ENCODE results near the gene CHN2.

Gene CHN2

DNA sequence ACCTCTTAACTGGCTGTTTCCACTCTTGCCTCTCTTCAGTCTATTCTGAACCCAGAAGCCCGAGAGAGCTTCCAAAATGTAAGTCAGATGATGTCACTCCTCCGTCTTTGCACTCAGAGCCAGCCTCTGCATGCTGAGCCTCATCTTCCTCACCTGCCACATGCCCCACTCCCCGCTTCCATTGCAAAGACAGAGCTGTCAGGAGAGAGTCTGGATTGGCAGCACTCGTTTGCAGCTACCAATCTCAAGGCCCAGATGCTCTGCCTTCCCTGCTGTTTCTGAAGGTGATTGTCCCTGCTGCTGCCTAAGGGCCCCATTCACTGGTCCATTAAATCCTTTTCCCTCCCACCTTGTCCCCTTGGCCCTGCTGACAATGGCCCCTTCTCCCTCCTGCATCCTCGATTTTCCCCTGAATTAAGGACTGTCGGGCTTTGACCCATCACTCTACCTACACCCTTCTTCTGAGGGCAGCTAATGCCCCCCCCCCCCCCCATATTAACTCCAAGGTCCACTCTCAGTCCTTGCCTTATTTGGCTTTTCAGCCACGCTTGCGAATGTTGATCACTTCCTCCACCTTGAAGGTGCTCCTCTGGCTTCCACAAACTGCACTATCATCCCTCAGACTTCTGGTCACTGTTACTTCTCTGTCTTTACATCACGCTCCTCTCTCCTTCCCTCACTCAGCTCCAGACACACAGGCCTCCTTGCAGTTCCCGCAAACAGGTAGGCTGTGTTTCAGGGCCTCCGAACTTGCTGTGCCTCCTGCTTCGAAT lies 98.5 kb downstream of the CHN2 start:
- DNase-seq (ENCODE audit: low read depth) = no peak

DNA sequence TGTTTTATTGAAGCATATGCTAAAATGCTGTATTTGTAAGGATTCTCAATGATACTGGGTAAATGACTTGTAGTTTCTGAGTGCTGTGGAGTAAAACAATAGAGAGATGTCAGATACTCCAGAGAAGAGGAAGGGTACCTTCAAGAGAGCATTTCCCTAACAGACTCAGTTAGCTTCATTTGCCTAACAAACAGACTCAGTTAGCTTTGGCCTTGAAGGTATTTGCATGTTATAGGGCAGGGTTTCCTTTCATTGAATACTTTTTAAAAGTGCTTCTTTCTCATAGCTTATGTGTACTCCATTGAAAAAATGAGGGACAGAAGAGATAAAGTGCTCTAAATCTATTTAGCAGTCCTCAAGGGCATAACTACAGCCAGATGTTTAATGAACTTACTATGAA lies 101.8 kb downstream of the CHN2 start:
- no peak for DNase-seq (ENCODE audit: low read depth)
- TF ChIP-seq, protein P1, sequence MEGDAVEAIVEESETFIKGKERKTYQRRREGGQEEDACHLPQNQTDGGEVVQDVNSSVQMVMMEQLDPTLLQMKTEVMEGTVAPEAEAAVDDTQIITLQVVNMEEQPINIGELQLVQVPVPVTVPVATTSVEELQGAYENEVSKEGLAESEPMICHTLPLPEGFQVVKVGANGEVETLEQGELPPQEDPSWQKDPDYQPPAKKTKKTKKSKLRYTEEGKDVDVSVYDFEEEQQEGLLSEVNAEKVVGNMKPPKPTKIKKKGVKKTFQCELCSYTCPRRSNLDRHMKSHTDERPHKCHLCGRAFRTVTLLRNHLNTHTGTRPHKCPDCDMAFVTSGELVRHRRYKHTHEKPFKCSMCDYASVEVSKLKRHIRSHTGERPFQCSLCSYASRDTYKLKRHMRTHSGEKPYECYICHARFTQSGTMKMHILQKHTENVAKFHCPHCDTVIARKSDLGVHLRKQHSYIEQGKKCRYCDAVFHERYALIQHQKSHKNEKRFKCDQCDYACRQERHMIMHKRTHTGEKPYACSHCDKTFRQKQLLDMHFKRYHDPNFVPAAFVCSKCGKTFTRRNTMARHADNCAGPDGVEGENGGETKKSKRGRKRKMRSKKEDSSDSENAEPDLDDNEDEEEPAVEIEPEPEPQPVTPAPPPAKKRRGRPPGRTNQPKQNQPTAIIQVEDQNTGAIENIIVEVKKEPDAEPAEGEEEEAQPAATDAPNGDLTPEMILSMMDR (IDR thresholded peaks at IDR 0.05; ENCODE audit: control insufficient read depth, extremely low read depth, insufficient read depth) = no peak
- no peak overlapping the region for H3K4me3 ChIP-seq (ENCODE audit: low read depth, low read length)

More for the DNA sequence above, 98.5 kb downstream of the CHN2 start:
- TF ChIP-seq, protein P1 (IDR thresholded peaks at IDR 0.05; ENCODE audit: control insufficient read depth, extremely low read depth, insufficient read depth) = no peak
- H3K4me3 ChIP-seq (ENCODE audit: low read depth, low read length) = no peak overlapping the region

DNA sequence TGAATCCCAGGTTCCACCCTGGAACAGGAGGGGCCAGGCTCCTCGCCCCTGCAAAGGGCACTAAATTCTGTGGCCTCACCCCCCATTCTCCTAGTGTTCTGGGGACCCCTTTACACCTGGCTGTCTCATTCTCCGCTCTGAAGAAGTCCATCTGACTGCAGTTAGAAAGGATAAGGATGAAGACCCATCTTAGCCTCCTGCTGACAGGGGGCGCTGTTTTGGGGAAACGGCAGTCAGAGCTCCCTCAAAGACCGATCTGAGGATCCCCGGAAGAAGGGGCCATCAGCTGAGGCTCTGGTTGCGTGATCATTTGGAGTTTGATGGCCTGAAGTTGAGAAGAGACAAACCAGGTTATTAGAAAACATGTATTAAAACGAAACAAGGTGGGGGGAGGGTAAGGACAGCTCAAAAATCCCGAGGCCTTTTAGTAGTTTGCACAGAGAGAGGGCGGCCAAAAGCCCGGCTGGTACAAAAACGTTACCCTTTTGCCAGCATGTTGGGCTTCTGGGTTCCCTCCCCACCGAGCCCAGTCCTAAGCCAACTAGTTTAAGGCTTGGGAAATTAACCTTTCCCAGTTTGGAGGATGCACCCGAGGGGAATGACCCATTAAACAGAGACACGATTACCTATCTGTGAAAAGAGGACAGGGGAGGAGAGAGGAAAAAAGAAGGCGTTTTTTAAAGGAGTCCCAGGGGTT lies 102.8 kb downstream of the CHN2 start:
- TF ChIP-seq, protein P1 (IDR thresholded peaks at IDR 0.05; ENCODE audit: control insufficient read depth, extremely low read depth, insufficient read depth) = 0 out of 2 replicates have a peak, but pooled peaks have one; percentile 11
- DNase-seq (ENCODE audit: low read depth) = no peak
- H3K4me3 ChIP-seq (ENCODE audit: low read depth, low read length) = no peak overlapping the region

DNA sequence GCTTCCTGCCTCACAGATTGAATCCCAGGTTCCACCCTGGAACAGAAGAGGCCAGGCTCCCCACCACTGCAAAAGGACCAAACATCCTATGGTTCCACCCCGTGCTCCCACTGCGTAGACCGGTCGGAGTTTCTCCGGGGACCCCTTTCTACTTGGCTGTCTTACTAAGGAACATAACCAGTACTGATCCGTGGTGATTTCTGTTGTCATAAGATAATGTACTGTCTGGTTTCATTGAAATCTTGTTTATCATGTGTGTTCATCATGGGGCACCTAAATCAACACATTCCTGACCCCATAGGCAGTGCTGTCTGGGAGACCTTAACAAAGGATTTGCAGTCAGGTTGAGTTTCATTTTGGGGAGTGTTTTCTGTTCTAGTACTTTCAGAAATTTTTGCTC lies 104.5 kb downstream of the CHN2 start:
- TF ChIP-seq, protein P1 (IDR thresholded peaks at IDR 0.05; ENCODE audit: control insufficient read depth, extremely low read depth, insufficient read depth) = no peak
- no peak overlapping the region for H3K4me3 ChIP-seq (ENCODE audit: low read depth, low read length)
- DNase-seq (ENCODE audit: low read depth) = no peak

DNA sequence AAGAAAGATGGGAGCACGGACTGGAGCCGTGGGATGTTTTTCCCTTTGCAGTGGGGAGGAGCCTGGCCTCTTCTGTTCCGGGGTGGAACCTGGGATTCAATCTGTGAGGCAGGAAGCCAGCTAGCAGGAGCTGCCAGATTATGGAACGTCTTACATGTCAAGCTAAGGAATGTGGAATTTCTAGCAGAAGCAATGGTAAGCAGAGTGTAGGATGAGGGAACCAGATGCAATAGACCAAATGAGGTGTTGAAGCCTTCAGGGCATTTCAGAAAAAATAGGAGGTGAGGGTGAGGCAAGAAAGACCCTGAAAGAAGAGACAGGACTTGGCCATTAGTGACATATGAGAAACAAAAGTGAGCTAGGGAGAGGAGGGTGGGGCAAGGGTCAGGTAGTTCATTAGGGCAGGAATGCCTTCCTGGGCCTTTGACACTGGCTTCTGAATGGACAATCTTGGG lies 105.5 kb downstream of the CHN2 start:
- H3K4me3 ChIP-seq (ENCODE audit: low read depth, low read length) = no peak overlapping the region
- no peak for DNase-seq (ENCODE audit: low read depth)
- TF ChIP-seq, protein P1 (IDR thresholded peaks at IDR 0.05; ENCODE audit: control insufficient read depth, extremely low read depth, insufficient read depth) = no peak

DNA sequence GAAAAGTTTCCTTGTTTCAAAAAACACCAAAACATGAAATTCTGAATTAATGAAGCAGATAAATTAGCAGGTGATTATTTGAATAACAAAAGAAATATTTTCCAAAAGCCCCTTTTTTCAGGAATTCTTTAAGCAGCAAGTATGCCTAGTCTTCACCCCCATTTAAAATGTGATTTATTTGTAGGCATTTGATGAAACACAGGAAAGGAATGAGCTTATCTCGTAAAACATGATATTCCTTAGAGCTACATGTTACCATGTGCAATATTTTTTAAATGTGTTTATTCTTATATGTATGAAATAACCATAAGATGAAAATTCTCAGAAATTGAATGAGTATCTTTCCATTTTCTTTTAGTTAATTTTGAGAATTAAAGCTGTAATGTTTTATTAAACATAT lies 106.1 kb downstream of the CHN2 start:
- no peak for DNase-seq (ENCODE audit: low read depth)
- TF ChIP-seq, protein P1 (IDR thresholded peaks at IDR 0.05; ENCODE audit: control insufficient read depth, extremely low read depth, insufficient read depth) = no peak
- no peak overlapping the region for H3K4me3 ChIP-seq (ENCODE audit: low read depth, low read length)

Data from LNCaP clone FGC (cell line).